GM19193 (cell line): ENCODE data around the gene PLN.

ENCODE experiments used
- POLR2A ChIP-seq: IDR thresholded peaks from 4 replicates; pipeline ENCODE4 v1.6.1; 2011; ENCODE audit not compliant: insufficient read depth, insufficient read length; ENCODE audit errors: extremely low read depth

PLN gene

DNA sequence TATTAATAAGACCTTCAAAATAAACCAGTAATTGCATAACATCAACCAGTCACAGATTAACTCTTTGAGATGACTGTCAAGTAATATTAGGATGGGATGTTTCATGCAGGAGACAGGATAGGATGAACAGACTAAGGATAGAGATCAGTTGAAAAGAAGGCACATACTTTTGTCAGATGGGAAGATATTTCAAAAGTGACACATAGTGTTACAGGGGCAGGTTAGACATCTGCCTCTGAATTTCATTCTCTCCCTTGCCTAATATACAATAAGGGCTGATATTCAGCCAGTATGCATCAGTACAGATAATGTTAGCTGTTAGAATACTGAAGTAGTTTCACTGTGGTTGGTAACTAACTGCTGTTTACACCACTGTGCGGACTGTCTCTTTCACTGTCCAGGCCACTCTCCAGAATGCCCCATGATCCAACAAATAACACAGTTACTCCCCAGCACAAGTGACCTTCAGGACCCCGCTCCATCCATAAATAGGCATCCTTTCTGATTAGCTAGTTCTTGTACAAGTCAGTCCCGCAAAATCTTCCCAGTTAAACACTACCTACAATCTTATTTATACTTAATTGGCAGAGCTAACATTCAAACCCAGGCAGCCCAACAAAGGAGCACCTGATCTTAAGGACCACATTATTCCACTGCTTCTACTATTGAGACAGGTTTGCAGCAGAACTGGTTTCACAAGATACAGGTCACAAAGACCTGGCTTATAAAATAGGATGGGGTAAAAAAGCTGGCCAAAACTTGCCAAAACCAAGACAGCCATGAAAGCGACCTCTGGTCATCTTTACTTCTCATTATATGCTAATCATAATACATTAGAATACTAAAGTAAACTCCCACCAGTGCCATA is 21.9 kb upstream of the PLN start:
- TF ChIP-seq POLR2A = no peak

- no peak for TF ChIP-seq POLR2A
Observed at GRCh38 chr6:118528129-118528528, 20.0 kb upstream of the PLN start.

- no peak for TF ChIP-seq POLR2A
Observed at GRCh38 chr6:118529756-118530155, 18.3 kb upstream of the PLN start.

- no peak for TF ChIP-seq POLR2A
Observed at GRCh38 chr6:118530942-118531341, 17.2 kb upstream of the PLN start.

DNA sequence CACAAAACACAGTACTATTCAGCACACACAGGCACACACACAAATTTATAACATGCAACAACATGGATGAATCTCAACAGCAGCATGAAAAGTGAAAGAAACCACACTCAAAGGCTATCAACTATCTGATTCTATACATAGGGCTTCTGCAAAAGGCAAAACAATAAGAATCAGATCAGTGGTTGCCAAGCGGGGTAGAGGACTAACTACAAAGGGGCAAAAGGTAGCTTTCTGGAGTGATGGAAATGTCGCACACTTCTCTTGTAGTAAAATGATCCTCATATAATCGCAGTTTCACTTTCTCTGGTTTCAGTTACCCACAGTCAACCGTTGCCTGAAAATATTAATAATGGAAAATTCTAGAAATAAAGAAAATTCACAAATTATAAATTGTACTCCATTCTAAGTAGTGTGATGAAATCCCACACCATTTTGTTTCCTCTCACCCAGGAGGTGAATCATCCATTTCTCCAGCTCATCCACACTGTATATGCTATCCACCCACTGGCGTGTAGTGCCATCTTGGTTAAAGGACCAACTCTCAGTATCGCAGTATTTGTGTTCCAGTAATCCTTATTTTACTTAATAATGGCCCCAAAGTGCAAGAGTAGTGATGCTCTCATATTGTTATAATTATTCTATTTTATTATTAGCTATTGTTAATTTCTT is 12.8 kb upstream of the PLN start:
- TF ChIP-seq POLR2A = no peak

GRCh38 chr6:118536478-118536877 is 11.6 kb upstream of the PLN start:
- TF ChIP-seq POLR2A = no peak

DNA sequence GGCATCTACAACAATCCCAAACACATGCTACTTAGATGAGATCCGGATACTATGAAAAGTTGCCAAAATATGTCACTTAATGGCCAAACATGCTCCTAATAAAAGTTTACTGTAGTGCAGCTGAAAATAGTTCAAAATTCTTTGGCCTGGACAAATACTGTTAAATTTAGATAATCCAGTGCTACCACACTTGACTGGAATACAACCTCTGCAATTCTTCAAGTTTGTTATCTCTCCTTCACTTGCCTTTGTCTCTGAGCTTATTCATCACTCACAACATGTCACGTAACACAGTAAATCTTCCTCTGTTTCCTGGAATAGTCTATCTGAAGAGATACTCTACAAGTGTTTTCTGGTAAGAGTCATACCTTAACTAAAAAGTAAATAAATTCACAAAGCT is 10.5 kb upstream of the PLN start:
- no peak for TF ChIP-seq POLR2A

GRCh38 chr6:118542184-118542952 is 5.7 kb upstream of the PLN start:
- TF ChIP-seq POLR2A = no peak

DNA sequence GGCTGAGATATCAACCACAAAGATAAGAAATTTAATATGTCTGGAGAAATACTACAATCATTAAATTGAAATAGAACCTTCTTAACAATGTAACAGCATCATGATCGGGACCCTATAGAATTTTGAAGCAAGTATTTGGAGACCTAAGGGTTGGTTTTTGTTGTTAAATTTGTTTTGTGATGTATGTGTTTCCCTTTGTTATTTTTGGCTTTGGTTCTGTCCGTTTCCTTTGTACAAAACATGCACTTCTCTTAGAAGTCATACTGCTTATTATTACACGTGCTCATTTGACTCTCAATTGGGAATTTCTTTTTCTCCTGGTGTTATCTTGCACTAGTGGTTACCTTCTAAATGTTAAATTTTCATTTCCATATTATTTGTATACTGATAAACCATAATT is 4.0 kb upstream of the PLN start:
- no peak for TF ChIP-seq POLR2A

- no peak for TF ChIP-seq POLR2A
Observed at GRCh38 chr6:118546164-118546879, 1.8 kb upstream of the PLN start.

DNA sequence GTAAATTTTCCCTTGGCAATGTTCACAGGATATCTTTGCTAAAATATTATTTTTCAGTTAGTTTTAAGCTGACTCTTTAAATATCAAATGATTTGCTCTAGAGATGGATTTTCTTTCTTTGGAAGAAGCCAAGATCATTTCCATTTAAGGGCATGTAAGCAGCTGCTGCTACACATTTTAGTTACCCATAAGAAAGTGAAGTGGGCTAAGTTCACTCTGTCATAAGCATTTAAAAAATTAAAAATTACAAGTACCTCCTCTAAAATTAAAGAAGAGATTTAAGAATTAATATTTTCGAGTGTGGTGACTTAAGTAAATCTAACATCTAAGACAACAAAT is 1.2 kb upstream of the PLN start:
- TF ChIP-seq POLR2A = no peak

- no peak for TF ChIP-seq POLR2A
Observed at GRCh38 chr6:118548613-118549012, 517 bp downstream of the PLN start.

- no peak for TF ChIP-seq POLR2A
Observed at GRCh38 chr6:118551063-118552053, 3.3 kb downstream of the PLN start.

GRCh38 chr6:118553132-118553531 is 5.0 kb downstream of the PLN start:
- TF ChIP-seq POLR2A = no peak

GRCh38 chr6:118554698-118555097 is 6.6 kb downstream of the PLN start:
- no peak for TF ChIP-seq POLR2A
